ENCODE data around the gene PDAP1.
"Not testable (repeated sequence)": the region's sequence is repeated elsewhere in the genome, so short reads cannot be mapped to it uniquely, and the experiment has no call there.

Gene PDAP1

DNA sequence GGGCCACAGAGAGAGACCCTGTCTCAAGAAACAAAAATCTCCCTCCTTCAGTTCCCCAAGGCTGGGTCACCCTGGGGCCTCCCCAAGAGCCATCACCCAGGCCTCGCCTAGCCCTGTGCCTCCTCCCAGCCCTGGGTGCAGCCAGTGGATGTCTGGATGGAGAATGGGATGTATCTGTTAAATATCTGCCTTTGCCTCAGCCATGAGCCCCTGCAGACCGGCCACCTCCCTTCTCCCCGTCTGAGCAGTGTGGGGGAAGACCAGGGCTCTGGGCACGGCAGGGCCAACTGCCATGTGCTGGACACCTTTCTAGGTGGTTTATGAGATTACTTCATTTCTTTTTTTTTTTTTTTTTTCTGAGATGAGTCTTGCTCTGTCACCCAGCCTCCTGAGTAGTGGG is 23.9 kb downstream of the PDAP1 start:
- FAIRE-seq (no peak), DNase-seq (ENCODE audit: insufficient read length, low spot score) (no peak)
- TF ChIP-seq, protein P1, sequence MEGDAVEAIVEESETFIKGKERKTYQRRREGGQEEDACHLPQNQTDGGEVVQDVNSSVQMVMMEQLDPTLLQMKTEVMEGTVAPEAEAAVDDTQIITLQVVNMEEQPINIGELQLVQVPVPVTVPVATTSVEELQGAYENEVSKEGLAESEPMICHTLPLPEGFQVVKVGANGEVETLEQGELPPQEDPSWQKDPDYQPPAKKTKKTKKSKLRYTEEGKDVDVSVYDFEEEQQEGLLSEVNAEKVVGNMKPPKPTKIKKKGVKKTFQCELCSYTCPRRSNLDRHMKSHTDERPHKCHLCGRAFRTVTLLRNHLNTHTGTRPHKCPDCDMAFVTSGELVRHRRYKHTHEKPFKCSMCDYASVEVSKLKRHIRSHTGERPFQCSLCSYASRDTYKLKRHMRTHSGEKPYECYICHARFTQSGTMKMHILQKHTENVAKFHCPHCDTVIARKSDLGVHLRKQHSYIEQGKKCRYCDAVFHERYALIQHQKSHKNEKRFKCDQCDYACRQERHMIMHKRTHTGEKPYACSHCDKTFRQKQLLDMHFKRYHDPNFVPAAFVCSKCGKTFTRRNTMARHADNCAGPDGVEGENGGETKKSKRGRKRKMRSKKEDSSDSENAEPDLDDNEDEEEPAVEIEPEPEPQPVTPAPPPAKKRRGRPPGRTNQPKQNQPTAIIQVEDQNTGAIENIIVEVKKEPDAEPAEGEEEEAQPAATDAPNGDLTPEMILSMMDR (IDR thresholded peaks at IDR 0.05; ENCODE audit: insufficient read depth, missing control alignments): no peak

- DNase-seq (ENCODE audit: insufficient read length, low spot score) (no peak), FAIRE-seq (no peak)
- TF ChIP-seq, protein P1 (IDR thresholded peaks at IDR 0.05; ENCODE audit: insufficient read depth, missing control alignments): no peak
These were observed 24.5 kb downstream of the PDAP1 start for GRCh38 chr7:99383791-99384370.

GRCh38 chr7:99383203-99383602 is 25.2 kb downstream of the PDAP1 start:
- FAIRE-seq (no peak), DNase-seq (ENCODE audit: insufficient read length, low spot score) (no peak)
- TF ChIP-seq, protein P1 (IDR thresholded peaks at IDR 0.05; ENCODE audit: insufficient read depth, missing control alignments): no peak

- no peak for FAIRE-seq
- TF ChIP-seq, protein P1 (IDR thresholded peaks at IDR 0.05; ENCODE audit: insufficient read depth, missing control alignments): no peak
- DNase-seq (ENCODE audit: insufficient read length, low spot score): no peak
These were observed 26.7 kb downstream of the PDAP1 start for GRCh38 chr7:99381664-99382075.

- FAIRE-seq (no peak), DNase-seq (ENCODE audit: insufficient read length, low spot score) (no peak)
- TF ChIP-seq, protein P1 (IDR thresholded peaks at IDR 0.05; ENCODE audit: insufficient read depth, missing control alignments): no peak
These were observed 27.4 kb downstream of the PDAP1 start for GRCh38 chr7:99380823-99381663.

DNA sequence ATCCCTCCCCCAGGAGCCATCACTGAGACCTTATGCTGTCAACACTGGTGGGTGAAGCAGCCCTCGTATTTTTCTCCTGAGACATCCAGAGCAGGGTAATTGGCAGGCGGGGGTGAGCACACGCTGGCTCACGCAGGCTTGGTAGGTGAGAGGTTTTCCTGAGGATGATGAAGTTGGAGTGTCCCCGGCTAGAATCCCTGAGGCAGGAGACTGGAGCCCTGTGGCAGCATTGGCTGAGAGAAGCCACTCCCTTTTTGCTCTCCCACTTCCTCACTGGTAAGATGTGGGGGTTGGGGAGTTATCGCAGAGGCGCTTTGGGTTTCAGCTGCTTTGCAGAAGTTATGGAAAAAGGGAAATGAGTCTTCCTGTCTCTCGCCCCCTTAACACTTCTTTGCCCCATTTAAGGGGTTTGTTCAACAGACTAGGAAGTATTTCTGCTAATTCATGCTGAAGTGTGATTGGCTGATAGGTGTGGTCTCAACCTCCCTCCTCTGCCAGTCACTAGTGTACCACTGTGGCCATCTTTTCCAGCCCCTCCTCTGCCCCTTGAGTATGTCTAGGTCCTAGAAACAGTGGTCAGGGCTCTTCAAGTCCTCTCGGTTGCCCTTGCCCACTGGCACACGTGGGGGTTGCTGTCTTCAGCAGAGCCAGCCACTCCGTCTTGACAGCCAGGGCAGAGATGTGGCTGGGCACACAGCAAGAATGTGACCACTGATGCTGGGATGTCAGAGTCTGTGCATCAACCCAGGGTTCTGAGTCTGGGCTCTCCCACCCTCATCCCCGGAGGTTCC is 28.2 kb downstream of the PDAP1 start:
- TF ChIP-seq, protein P1 (IDR thresholded peaks at IDR 0.05; ENCODE audit: insufficient read depth, missing control alignments): no peak
- no peak for DNase-seq (ENCODE audit: insufficient read length, low spot score)
- FAIRE-seq: no peak

- FAIRE-seq; DNase-seq (ENCODE audit: insufficient read length, low spot score): not testable (repeated sequence)
These were observed 28.7 kb downstream of the PDAP1 start for GRCh38 chr7:99379693-99380031.
